Measurements from ENCODE around the gene FDPS. TPM values are rescaled to one million over a fixed set of nuclear protein-coding genes. Genes with fewer than 3 reads are reported as not detected.

The FDPS gene
- 260 and 393 TPM in 2 replicates for total RNA-seq

GRCh38 chr1:155308493-155309422, at the start of gene FDPS:
Gene FDPS, plus strand, starts transcription at chr1:155308866. Its CDS starts 924 bp downstream, at chr1:155309790.

GRCh38 chr1:155261852-155262673, 46.6 kb upstream of the FDPS start, which contains the start of gene SCAMP3:
Gene SCAMP3, minus strand, starts transcription at chr1:155262360. Its CDS starts 209 bp downstream, at chr1:155262151.

GRCh38 chr1:155273343-155274245, 35.1 kb upstream of the FDPS start, which contains the start of gene CLK2:
Gene CLK2, minus strand, starts transcription at chr1:155273504. Its CDS starts 2,527 bp downstream, at chr1:155270977.

DNA sequence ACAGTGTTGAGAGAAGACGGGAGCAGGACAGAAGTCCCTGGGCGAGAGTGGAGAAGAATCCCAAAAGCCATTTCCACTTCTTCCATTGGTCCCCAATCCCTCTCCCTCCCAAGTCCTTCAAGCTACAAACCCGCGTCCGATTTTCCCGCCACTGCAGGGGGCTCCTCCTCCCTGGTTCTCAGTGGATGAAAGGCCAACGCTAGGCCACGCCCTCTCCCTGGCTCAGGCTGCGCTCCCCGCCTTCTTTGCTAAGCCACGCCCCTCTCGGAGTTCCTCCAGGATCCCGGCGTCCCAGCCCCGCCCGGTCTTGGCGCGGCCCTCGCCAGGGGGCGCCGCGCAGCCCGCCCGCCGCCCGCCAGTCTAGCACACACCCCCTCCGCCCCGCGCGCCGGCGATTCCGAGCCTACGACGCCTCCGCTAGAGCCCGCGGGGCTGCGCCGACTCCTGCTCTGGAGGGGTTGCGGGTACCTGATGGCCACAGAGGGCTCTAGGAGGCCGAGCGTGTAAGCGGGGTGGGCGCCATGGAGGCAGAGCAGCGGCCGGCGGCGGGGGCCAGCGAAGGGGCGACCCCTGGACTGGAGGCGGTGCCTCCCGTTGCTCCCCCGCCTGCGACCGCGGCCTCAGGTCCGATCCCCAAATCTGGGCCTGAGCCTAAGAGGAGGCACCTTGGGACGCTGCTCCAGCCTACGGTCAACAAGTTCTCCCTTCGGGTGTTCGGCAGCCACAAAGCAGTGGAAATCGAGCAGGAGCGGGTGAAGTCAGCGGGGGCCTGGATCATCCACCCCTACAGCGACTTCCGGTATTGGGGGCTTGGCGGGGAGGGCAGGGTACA, 31.4 kb upstream of the FDPS start, which contains the start of gene HCN3:
TSS of gene HCN3 (plus strand) at position 394 of the 832 bp plus-strand sequence. CDS start at position 522, 128 bp downstream.

GRCh38 chr1:155301342-155301841, 7.3 kb upstream of the FDPS start, which contains the start of gene PKLR:
Gene PKLR, minus strand, starts transcription at chr1:155301438. Its CDS starts 43 bp downstream, at chr1:155301395.

GRCh38 chr1:155320661-155321617, 12.3 kb downstream of the FDPS start, which contains the start of gene RUSC1:
Gene RUSC1, plus strand, starts transcription at chr1:155320894. Its CDS starts 880 bp downstream, at chr1:155321774.

Small RNA genes within 50 kb of the gene (small RNA-seq; reads per million reads assigned to genes)
- gene RNU6-106P = not detected

Other genes with a start within 250 kb of the FDPS start
- gene EFNA4, start 245.1 kb upstream of the FDPS start, total RNA-seq = 11.7 and 12.7 TPM in 2 replicates
- gene EFNA3, start 230.0 kb upstream of the FDPS start, total RNA-seq = 1.6 and 3.6 TPM in 2 replicates
- gene EFNA1, start 181.0 kb upstream of the FDPS start, total RNA-seq = 84.4 and 125 TPM in 2 replicates
- 28.1 and 31.6 TPM in 2 replicates for gene SLC50A1, start 173.0 kb upstream of the FDPS start, total RNA-seq
- 42.5 and 53.3 TPM in 2 replicates for gene DPM3, start 168.3 kb upstream of the FDPS start, total RNA-seq
- gene KRTCAP2, start 135.6 kb upstream of the FDPS start, total RNA-seq = 81.0 and 141 TPM in 2 replicates
- 6.9 and 12.0 TPM in 2 replicates for gene TRIM46, start 135.0 kb upstream of the FDPS start, total RNA-seq
- gene THBS3, start 101.0 kb upstream of the FDPS start, total RNA-seq = 15.8 and 16.7 TPM in 2 replicates
- gene MTX1, start 100.2 kb upstream of the FDPS start, total RNA-seq = 42.1 and 44.7 TPM in 2 replicates
- gene ENTREP3, start 53.4 kb upstream of the FDPS start, total RNA-seq = 8.2 and 9.5 TPM in 2 replicates
- gene SCAMP3, start 46.5 kb upstream of the FDPS start, total RNA-seq = 43.1 and 51.0 TPM in 2 replicates
- gene CLK2, start 35.4 kb upstream of the FDPS start, total RNA-seq = 27.3 and 27.4 TPM in 2 replicates
- 0.65 and 1.3 TPM in 2 replicates for gene HCN3, start 31.4 kb upstream of the FDPS start, total RNA-seq
- gene PKLR, start 7.4 kb upstream of the FDPS start, total RNA-seq = not detected in 2 replicates
- 18.6 and 19.2 TPM in 2 replicates for gene RUSC1, start 12.0 kb downstream of the FDPS start, total RNA-seq